HG02571 (cell line): ENCODE data around the gene SPOCK1.
"Not testable (repeated sequence)": the region's sequence is repeated elsewhere in the genome, so short reads cannot be mapped to it uniquely, and the experiment has no call there.

ENCODE experiments used
- ATAC-seq: cut with Tn5 transposase; IDR thresholded peaks from one replicate; pipeline ENCODE4 v1.9.1; 2021; ENCODE audit warnings: mild to moderate bottlenecking, moderate library complexity; ENCODE audit not compliant: unreplicated experiment

The SPOCK1 gene

DNA sequence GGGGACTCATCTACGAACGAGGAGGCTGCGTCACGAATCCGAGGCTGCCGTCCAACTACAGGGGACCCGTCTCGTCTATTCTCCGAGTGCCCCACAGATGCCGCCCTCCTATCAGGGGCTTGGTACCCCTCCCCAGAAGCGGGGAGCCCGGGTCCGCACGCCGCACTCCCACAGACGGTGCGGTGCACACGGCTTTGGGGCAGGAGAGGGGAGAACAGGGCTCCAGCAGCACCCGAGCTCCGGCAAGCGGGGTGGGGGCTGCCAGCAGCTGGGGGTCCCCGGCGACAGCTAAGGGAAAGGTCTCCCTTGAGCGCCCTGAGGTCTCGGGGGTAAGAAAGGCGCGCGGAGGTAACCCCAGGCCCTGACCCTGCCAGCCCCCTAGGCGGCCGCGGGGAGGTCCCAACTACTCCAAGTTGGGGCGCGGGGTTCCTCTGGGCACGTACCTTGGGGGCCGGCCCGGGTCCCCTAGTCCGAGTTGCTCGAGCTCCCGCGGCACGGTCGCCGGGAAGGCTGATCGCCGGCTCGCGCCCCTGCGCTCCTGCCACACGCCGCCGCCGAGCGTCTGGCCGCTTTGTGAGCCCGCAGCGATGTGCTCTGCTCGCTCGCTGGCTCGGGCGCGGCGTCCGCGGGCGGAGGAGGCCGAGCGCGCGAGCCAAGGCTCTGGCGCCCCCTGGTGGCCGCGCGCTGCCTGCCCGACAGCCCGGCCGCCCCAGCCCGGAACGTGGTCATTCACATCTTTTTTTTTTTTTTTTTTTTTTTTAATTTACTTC lies at the start of gene SPOCK1:
SPOCK1 (minus strand) TSS at position 591 of the 770 bp plus-strand sequence.
- ATAC-seq, result peak; percentile 80

DNA sequence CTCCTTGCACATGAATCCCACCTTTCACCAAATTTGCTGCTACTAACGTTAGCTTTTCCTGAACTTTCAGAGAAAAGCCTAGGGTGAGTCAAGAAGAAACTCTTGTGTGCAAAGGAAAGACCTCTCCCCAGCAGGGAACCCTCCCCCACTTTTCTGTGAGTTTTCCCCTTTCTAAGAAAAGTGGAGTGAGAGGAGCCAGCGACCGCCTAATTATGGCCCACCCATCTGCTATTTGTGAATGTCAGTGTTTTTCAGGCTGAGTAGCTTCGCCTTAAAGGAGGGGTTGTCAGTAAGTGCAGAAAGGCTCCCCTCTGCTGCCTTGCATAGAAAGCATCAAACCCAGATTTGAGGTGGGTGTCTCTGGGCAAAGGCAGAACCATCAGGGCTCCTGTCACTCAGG lies 46.8 kb upstream of the SPOCK1 start:
- ATAC-seq, result no peak

DNA sequence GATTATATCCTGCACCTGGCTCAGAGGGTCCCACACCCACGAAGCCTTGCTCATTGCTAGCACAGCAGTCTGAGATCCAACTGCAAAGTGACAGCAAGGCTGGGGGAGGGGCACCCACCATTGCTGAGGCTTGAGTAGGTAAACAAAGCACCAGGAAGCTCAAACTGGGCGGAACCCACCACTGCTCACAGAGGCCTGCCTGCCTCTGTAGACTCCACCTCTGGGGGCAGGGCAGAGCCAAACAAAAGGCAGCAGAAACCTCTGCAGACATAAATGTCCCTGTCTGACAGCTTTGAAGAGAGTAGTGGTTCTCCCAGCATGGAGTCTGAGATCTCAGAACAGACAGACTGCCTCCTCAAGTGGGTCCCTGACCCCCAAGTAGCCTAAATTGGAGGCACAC lies 36.3 kb upstream of the SPOCK1 start:
- not testable (repeated sequence) for ATAC-seq

DNA sequence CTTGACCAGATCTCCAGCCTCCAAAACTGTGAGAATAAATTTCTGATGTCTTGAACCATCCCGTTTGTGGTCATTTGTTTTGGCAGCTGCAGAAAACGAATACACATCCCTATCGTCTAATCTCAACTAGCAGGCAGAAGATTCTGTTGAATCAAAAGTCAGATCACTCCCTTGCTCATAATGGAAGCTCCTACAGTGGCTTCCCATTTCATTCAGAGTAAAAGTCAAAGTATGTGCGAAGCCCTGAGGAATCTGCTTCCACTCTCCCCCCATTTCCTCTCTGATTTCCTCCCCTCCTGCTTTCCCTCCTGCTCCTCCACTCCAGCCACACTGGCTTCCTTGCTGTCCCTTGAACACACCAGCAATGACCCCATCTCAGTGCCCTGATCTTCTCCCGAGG lies 34.8 kb upstream of the SPOCK1 start:
- ATAC-seq, result no peak

DNA sequence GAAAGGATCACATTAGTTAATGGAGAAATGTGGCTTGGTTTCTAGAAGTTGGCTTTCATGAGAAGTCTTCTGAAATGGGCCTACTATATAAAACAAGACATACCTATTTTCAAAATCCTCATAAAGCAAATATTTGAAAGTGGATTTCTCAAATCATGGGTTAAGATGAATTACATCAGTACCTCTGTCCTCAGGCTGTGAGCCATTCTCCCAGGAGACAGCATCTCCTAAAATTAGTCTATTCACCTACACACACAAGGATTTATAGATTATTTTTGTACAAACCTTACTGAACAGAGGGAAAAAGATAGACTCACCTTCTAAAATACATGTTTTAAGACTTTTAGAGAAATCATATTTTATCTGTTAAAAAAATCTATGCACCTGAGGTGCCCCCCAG lies 32.1 kb upstream of the SPOCK1 start:
- ATAC-seq, result no peak

DNA sequence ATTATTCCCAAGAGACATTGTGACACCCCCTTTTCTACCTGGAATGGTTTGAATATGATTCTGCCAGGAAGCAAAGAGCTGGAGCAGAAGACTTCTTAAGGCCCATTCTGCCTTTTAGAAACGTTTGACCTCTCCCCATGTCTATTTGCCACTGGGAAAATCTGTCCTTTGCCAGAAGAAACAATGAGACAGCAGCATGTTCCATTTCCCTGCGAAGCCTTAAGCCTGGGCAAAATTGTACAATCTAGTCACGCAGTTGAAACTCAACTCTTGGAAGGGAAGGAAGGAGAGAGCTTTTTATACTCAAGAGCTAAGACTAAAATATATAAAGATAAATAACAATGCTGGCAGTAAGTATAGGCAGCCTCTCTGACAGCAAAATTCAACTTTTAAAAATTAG lies 22.1 kb upstream of the SPOCK1 start:
- ATAC-seq, result no peak

DNA sequence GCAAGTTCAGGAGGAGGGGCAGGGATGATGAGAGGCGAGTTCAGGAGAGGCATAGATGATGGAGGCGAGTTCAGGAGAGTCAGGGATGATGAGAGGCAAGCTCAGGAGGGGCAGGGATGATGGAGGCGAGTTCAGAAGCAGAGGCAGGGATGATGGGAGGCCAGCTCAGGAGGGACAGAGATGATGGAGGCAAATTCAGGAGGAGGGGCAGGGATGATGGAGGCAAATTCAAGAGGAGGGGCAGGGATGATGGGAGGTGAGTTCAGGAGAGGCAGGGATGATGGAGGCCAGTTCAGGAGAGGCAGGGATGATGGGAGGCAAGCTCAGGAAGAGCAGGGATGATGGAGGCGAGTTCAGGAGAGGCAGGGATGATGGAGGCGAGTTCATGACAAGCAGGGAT lies 17.8 kb upstream of the SPOCK1 start:
- no peak for ATAC-seq

DNA sequence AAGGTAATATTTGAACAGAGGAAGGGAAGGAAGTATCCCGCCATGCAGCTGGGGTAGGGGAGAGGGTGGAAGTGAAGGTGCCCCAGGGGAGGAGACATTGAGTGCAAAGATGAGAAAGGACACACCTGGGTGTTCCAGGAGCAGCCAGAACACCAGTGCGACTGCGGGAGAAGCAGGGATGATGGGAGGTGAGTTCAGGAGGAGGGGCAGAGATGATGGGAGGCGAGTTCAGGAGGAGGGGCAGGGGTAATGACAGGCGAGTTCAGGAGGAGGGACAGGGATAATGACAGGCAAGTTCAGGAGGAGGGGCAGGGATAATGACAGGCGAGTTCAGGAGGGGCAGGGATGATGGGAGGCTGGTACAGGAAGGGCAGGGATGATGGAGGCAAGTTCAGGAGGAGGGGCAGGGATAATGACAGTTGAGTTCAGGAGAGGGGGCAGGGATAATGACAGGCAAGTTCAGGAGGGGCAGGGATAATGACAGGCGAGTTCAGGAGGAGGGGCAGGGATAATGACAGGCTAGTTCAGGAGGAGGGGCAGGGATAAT lies 17.2 kb upstream of the SPOCK1 start:
- no peak for ATAC-seq

DNA sequence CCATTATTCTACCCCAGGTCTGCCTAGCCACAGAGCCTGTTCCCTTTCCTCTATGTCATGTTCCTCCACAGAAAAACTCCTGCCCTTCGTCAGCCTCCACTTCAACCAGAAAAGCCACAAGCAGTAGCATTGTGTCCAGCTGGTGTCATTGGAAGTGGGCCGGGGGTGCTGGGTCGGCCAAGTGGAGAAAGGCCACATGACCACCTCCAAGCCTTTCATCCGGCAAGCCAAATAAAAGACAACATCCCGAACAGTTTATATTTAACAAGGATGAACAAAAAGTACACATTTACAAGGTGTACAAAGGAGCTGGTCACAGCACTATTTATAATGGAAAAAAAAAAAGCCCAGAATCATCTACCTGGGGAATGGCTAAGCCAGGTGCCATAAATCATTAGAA lies 16.1 kb upstream of the SPOCK1 start:
- no peak for ATAC-seq

DNA sequence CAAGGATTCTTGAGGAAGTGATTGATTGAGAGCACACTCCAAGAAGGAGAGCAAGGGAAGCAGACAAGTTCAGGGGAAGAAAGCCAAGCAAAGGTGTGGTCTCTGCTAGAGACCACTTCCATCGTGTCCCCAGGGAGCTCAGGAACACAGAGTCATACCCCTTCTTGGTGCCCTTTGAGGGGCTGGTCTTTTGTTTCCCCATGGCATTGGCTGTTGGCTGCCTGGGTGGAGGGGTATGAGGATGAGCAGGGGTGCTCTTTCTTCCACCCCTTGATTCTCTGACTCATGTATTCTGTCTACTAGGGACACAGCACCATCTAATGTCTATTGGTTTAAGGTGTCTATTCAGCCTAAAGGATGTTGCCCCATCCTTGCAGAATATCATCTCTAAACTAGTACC lies 11.5 kb upstream of the SPOCK1 start:
- ATAC-seq, result no peak

DNA sequence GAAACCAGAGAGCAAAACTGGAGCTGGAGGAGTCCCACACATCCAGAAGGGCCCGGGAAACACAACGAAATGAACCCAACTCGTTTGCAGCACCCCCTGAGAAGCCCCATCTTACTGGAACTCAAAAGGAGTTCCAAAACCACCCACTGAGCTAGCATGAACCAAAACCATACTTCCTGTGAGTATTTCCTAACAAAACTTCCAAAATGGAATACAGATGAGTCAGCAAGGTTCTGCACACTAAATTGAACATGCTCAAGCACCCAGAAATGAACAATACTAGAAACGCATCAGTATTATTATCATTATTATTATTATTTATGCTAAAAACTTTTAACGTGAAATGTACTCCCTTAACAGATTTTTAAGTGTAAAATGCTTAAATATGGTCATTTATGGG lies 8.0 kb upstream of the SPOCK1 start:
- no peak for ATAC-seq

DNA sequence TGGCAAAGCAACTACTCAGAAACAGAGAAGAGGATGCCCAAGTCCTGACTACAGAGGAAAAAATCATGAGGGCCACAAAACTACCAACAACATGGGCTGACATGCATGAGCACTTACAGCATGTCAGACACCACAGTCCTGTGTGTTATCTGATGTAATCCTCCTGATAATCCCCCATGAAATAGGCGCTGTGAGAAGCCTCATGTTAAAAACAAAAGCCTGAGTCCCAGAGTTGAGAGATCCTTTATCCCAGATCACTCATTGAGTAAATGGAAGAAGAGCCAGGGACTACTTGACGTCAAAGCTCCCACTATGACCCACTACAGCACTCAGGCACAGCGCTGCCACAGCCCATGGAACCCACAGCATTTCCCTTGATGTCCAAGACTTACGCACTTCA lies 7.2 kb upstream of the SPOCK1 start:
- ATAC-seq, result no peak

DNA sequence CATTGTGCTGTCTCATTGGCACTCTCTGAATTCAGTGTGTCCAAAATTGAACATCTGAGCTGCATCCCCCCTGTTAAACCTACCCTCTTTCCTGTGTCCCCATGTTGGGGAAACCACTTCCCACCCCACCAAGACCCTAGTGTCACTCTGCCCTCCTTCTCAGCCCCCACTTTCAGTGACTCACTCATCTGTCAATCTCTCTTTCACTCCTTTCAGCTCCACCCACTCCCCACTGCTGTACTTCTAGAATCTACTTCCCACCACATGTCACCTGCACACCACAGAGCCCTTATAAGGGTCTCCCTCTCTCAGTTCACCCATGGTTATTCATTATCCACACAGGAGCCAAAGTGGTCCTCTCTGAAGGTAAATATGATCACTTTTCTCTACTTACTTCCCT lies 5.8 kb upstream of the SPOCK1 start:
- ATAC-seq, result no peak

DNA sequence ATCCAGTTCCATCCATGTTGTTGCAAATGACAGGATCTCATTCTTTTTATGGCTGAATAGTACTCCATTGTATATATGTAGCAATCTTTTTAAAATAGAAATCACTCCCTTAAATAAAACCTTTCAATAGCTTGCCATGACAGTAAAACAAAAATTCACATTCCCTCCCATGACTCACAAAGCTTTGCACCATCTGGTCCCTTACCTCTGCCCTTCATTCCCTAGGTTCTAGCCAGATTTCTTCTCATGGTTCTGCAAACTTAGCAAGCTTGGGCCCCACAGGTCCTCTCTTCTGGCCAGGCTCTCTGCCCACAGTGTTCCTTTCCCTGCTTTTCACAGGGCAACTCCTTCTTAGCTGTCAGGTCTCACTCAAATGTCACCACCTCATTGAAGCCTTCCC lies 4.3 kb upstream of the SPOCK1 start:
- ATAC-seq, result no peak

DNA sequence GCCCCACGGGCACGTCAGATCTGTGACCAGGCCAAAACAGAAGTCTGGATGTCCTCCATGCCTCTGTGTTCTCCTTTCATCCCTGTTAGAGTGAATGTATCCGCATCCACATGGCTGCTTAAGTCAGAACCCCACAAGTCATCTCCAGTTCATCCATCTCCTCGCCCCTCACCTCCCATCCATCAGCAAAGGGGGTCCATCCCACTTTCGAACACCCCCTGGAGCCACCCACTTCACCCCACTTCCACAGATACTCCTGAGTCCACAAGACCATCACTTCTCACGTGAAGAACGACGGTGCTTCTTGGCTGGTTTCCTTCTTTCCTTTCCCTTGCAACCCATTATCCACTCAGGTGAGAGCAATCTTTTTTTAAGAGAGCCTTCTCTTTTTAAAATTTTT lies 3.5 kb upstream of the SPOCK1 start:
- no peak for ATAC-seq

DNA sequence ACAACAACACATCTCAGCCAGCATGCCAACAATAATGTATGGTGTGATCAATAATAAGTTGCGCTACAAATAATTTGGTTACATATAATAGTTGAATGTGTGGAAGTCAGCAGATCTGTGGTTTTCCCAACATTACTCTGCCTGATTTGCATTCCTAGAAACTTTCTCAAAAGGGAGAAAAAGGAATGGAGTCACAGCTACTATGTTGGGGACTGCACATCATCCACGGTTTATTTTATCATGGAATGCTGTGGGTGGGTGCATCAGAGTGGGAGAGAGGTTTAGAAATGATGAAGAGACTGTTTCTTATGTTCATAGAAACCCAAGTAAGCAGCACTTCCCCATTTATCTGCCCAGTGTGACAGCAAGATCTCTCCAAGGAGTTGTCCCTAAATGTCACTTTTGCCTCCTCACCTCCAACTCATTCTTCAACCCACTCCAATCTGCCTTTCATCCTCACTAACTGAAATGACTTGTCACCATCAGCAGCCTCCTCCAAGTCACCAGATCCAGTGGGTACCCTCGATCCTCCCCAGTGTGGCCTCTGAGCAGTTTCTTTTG lies 2.8 kb upstream of the SPOCK1 start:
- no peak for ATAC-seq

DNA sequence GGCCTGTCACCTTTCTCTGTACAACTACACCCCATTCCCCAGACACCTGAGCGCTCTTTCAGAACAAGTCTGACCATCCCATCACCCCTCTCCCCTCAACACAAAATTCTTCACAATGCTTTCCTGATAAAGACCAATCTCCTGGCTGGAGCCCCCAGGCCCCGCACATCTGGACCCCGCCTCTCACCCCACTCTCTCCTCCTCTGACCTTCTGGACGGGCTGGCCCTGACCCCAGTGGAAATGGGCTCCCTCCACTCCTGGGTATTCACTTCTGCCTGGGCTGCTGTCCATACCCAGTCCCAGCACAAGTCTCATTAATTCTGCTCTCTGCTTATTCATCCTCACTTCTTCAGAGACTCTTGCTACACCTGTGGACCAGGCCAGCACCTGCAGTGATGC lies 2.1 kb upstream of the SPOCK1 start:
- no peak for ATAC-seq

DNA sequence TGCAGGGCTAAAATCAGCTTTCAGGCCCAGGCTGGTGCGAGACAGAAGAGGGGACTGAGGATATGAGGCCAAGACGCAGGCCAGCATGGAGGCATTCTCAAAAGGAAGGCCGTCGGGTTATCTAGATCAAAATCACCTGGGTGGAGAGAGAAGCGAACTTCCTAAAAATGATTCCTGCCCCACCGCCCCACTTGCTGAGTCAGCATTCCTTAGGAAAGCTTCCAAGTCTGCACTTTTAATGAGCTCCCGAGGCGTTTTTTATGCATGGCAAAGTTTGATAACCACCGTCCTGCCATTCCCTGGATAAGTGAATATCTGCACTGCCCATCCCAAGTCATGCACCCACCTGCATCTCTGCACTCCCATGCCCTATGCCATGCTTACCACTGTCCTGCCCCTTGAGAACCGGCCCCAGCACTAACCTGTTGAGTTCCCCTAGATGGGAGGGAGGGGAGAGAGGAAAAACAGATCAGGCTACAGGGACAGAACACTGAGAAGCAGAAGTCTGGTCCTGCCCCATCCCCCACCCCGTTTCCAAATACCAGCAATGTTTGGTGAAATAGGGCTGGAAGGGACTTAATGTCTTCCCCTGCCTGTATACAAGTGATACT lies 1.6 kb upstream of the SPOCK1 start:
- ATAC-seq, result no peak

DNA sequence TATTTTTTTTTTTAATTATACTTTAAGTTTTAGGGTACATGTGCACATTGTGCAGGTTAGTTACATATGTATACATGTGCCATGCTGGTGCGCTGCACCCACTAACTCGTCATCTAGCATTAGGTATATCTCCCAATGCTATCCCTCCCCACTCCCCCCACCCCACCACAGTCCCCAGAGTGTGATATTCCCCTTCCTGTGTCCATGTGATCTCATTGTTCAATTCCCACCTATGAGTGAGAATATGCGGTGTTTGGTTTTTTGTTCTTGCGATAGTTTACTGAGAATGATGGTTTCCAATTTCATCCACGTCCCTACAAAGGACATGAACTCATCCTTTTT lies 351 bp upstream of the SPOCK1 start:
- not testable (repeated sequence) for ATAC-seq

DNA sequence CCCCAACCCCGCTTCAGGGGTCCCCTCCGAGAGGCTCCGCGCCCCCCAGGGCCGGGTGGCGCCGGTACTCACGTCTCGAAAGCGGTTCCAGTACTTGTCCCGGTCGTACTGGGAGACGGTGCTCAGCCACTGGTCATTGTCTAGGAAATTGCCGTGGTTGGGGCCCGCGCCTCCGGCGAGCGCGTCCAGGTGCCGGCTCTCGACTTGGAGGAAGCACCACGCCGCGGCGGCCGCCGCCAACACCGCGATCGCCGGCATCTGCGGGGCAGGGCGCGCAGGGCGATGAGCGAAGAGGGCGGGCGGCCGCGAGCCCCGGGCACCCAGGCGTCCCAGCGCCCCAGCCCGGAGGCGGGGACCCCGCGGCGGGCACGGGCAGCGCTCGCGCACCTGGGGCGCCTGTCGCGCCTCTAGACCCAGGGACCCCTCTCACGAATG lies 808 bp downstream of the SPOCK1 start:
- ATAC-seq, result no peak

DNA sequence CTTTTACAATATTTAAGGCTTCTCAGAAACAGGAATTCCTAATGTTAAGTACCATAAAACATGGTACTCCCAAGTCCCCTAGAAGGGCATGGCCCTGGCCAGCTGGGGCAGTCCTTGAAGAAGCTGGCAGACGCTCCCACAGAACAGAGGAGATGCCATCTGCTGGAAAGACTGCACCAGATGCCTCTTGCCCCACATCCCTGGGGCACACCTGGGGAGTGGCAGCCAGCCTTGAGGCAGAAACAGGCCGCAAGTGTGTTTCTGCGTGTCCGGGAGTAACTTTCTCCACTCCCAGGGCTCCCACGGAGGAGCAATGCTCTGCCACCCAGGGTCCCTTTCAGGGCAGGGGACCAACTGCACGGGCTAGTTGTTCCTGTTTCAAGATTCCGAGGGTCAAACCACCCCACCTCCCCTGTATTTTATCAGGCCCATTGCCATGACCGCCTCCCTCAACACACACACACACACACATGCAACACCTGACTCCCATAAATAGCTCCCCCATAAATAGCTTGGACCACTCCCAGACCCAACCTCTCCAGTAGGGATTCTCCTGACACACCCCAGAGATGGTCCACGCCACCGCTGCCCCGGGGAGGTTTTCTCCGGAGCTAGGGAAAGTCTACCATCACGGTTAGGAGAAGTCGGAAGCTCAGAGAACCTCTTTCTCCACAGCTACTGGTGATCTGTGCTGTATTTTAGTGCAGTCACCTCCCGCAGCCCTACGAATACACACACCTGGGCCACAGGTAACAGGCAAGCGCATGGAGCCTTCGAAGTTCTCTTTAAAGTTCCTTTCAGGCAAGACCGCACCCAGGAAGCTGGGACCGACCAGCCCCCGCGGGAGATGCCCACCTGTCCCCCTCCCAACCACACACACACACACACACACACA lies 1.5 kb downstream of the SPOCK1 start:
- ATAC-seq, result no peak
